Measurements from ENCODE around the gene TPRN.

The TPRN gene

DNA sequence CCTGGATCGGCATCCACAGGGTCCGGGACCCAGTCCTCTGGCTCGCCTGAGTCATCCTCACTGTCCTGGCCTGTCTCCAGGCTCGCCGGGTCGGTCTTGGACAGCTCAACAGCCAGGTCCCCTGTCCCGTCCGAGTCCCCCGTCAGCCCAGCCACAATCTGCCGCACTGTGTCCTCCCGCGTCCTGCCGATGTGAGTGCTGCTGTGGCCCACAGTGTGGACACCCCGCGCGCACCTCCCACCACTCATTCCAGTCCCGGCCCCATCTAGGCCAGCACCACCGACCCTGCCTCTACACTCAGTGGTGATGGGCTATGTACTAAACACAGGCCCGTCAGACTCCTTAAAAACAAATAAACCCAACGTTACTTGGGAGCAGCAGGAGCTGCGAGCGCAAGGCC, 18.9 kb downstream of the TPRN start:
- TF ChIP-seq, protein P1, sequence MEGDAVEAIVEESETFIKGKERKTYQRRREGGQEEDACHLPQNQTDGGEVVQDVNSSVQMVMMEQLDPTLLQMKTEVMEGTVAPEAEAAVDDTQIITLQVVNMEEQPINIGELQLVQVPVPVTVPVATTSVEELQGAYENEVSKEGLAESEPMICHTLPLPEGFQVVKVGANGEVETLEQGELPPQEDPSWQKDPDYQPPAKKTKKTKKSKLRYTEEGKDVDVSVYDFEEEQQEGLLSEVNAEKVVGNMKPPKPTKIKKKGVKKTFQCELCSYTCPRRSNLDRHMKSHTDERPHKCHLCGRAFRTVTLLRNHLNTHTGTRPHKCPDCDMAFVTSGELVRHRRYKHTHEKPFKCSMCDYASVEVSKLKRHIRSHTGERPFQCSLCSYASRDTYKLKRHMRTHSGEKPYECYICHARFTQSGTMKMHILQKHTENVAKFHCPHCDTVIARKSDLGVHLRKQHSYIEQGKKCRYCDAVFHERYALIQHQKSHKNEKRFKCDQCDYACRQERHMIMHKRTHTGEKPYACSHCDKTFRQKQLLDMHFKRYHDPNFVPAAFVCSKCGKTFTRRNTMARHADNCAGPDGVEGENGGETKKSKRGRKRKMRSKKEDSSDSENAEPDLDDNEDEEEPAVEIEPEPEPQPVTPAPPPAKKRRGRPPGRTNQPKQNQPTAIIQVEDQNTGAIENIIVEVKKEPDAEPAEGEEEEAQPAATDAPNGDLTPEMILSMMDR (conservative IDR thresholded peaks at IDR 0.05; ENCODE audit: low read depth) = no peak
- H3K27ac ChIP-seq = no peak overlapping the region
- DNase-seq (ENCODE audit: low spot score) = no peak
- ChIA-PET POLR2A (ENCODE audit: low non-redundant PET) (no interaction called here), CTCF (interaction anchor here (0.9 to 1.0 kb wide), 2 partner anchors 55 to 63 kb away, joined by 3 to 4 read pairs; no protein-coding TSS in a partner anchor)

DNA sequence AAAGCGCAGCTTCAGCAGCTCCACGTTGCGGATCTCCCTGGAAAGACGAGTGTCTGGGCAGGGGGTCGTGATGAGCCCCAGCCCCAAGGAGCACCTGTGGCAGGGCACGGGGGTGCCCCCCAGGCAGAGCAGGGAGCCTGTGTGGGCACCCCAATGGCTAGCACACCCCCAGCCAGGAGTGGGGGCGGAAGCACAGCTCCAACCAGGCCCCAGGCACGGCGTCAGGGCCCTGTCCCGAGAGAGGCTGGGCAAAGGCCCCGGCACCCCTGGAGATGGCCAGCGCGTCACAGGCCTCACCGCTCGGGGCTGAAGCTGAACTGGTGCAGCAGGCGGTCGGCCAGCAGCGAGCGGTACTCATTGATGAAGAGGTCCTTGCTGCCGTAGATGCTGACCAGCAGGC, 20.1 kb downstream of the TPRN start:
- ChIA-PET CTCF (interaction anchor here (0.5 to 1.2 kb wide), 3 partner anchors 9 to 345 kb away, joined by 3 to 5 read pairs (median 4); partner anchors contain the start of genes RNF224 and TMEM210), POLR2A (ENCODE audit: low non-redundant PET) (no interaction called here)
- TF ChIP-seq, protein P1 (conservative IDR thresholded peaks at IDR 0.05; ENCODE audit: low read depth) = no peak
- no peak overlapping the region for H3K27ac ChIP-seq
- DNase-seq (ENCODE audit: low spot score) = no peak

DNA sequence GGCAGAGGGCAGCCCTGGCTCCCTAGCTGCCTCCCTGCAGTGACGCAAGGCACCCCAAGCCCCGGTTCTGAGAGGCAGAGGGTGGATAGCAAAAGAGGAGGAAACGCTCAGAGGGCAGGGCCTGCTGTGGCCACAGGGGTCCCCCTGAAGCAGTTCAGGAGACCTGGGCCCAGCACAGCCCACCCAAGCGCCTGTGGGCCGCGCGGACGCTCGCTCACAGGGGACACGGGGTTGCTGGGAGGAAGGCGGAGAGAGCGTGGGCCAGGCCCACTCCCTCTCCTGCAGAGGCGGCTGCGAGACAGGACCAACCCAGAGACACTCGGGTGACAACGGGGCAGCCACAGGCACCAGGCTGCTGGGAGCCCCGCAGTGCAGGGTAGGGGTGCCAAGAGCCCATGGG, 20.8 kb downstream of the TPRN start:
- TF ChIP-seq, protein P1 (conservative IDR thresholded peaks at IDR 0.05; ENCODE audit: low read depth) = no peak
- DNase-seq (ENCODE audit: low spot score) = no peak
- no peak overlapping the region for H3K27ac ChIP-seq
- CTCF ChIA-PET = no interaction called here
- POLR2A ChIA-PET (ENCODE audit: low non-redundant PET) = no interaction called here

DNA sequence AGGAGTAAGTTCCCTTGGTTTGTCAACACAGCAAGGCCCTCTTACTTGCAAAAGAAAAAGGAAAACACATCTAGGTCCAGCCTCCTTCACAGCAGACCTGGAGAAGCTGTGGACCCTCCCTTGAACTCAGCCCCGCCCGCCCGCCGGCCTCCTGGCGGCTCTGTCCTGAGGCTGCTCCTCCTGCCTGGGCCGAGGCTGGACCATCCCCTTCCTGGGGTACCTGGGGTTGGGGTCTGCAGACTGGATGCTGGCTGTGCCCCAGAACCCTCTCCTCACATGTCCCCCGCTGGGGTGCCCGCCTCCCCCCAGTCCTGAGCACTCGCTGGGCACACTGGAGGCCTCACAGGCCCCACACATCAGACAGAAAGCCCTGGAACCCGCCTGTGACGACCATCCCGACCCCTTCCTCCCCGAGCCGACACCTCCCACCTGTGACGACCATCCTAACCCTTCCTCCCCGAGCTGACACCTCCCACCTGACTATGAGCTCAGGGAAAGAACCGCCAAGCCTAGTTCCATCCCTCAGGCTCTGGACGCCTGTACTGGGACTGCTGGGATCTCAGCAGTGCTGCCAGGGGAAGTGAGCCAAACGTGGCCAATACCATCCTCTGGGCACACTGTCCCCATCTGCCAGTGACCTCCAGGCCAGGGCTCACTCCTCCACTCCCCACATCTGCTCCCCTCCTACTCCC, 21.5 kb downstream of the TPRN start:
- ChIA-PET CTCF (interaction anchor here (0.7 to 1.6 kb wide), 3 partner anchors 48 to 189 kb away, joined by 3 to 6 read pairs (median 4); partner anchors contain the start of gene RNF224), POLR2A (ENCODE audit: low non-redundant PET) (interaction anchor here (0.5 to 1.0 kb wide), 2 partner anchors 48 to 50 kb away, joined by 3 to 6 read pairs; no protein-coding TSS in a partner anchor)
- TF ChIP-seq, protein P1 (conservative IDR thresholded peaks at IDR 0.05; ENCODE audit: low read depth) = no peak
- peak overlapping the region; percentile 26 for H3K27ac ChIP-seq
- DNase-seq (ENCODE audit: low spot score) = no peak

DNA sequence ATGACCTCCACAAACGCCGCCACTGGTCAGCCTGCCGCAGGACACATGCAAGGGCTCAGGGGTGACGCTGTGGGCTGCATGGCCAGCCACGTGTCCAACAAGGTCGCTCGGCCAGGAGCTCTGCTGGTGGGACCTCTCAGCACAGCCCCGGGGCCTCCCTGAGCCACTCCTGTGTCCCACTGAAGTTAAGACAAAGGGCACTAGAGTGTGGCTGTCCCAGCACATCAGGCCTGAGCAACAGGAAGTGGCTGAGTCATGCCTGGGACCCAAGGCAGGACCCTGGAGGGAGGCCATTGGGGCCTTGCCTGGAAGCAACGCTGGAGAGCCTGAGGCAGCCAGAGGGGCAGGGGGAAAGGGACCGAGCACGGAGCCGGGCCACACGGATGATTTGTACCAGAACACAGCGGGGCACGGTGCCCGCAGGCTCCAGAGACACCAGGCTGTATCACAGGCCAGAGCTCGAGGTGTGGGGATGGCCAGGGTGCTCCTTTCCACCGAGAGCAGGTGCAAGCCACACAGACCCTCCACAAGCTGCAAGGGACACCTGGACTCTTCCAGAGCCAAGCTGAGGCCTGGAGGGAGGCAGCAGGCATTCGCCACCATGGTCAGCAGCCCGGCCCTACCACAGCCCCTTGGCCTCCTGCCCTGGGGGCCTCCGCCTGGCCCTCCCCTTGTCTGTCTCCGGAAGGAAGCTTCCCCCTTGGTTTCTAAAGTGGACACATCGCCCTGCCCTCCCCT, 22.2 kb downstream of the TPRN start:
- no peak for DNase-seq (ENCODE audit: low spot score)
- H3K27ac ChIP-seq = peak overlapping the region; percentile 26
- ChIA-PET CTCF (interaction anchor here (0.6 to 1.6 kb wide), 4 partner anchors 43 to 188 kb away, joined by 3 to 6 read pairs (median 4); partner anchors contain the start of gene RNF224), POLR2A (ENCODE audit: low non-redundant PET) (interaction anchor here (0.5 to 1.0 kb wide), 2 partner anchors 47 to 49 kb away, joined by 3 to 6 read pairs; no protein-coding TSS in a partner anchor)
- TF ChIP-seq, protein P1 (conservative IDR thresholded peaks at IDR 0.05; ENCODE audit: low read depth) = no peak
